Fibroblast of lung (primary cell): Measurements from ENCODE around the gene RABGGTB. TPM values are rescaled to one million over a fixed set of nuclear protein-coding genes. Genes with fewer than 3 reads are reported as not detected.
"Not testable (repeated sequence)": the region's sequence is repeated elsewhere in the genome, so short reads cannot be mapped to it uniquely, and the experiment has no call there.

Experiments used
- DNase-seq, 2 donors: peaks; one replicate each; pipeline versions ENCODE4 v3.0.0 to v3.0.0-alpha.2; 2010; ENCODE audit warnings: low read depth in 2 of 2
- H2AFZ ChIP-seq: 2 replicates; pipeline ENCODE4 v1.5.1; 2012; ENCODE audit warnings: low read length, control low read depth, inconsistent platforms
- H3K27ac ChIP-seq: 2 replicates; pipeline ENCODE4 v1.5.1; 2011; ENCODE audit warnings: low read length, control low read depth; ENCODE audit not compliant: insufficient read depth
- H3K27me3 ChIP-seq: 2 replicates; pipeline ENCODE4 v1.5.1; 2011; ENCODE audit warnings: mild to moderate bottlenecking, low read length; ENCODE audit not compliant: control insufficient read depth, insufficient read depth
- H3K36me3 ChIP-seq: 2 replicates; pipeline ENCODE4 v1.5.1; 2011; ENCODE audit warnings: low read length; ENCODE audit not compliant: control insufficient read depth, insufficient read depth
- H3K4me1 ChIP-seq: 2 replicates; pipeline ENCODE4 v1.5.1; 2011; ENCODE audit warnings: low read length; ENCODE audit not compliant: control insufficient read depth, insufficient read depth; ENCODE audit errors: extremely low read depth
- H3K4me2 ChIP-seq: 2 replicates; pipeline ENCODE4 v1.5.1; 2011; ENCODE audit warnings: low read length, control low read depth; ENCODE audit not compliant: insufficient read depth; ENCODE audit errors: extremely low read depth
- H3K4me3 ChIP-seq, 4 experiments: fragments of 200-600 bp in 1 of 4; sonication (generic) in 1 of 4; replicated peaks in 1 of 4; 2 replicates each; pipeline ENCODE4 v1.5.1; 2011 to 2016; ENCODE audit warnings: low read length in 4 of 4, low read depth in 3 of 4, mild to moderate bottlenecking in 3 of 4, control low read depth in 2 of 4, inconsistent platforms in 1 of 4, mixed read lengths in 1 of 4; ENCODE audit not compliant: insufficient read depth in 1 of 4; ENCODE audit errors: control extremely low read depth in 1 of 4
- H3K79me2 ChIP-seq: 2 replicates; pipeline ENCODE4 v1.5.1; 2012; ENCODE audit warnings: mild to moderate bottlenecking, low read length, inconsistent platforms; ENCODE audit not compliant: control insufficient read depth, insufficient read depth
- H3K9ac ChIP-seq: 2 replicates; pipeline ENCODE4 v1.5.1; 2011; ENCODE audit warnings: mild to moderate bottlenecking, low read length, control low read depth; ENCODE audit not compliant: insufficient read depth
- H3K9me3 ChIP-seq: 2 replicates; pipeline ENCODE4 v1.5.1; 2012; ENCODE audit warnings: low read depth, low read length; ENCODE audit not compliant: control insufficient read depth, insufficient read depth
- H4K20me1 ChIP-seq: 2 replicates; pipeline ENCODE4 v1.5.1; 2011; ENCODE audit warnings: low read length; ENCODE audit not compliant: control insufficient read depth, insufficient read depth; ENCODE audit errors: extremely low read depth
- EZH2 ChIP-seq: IDR thresholded peaks from 2 replicates; pipeline ENCODE4 v1.5.1; 2012; ENCODE audit warnings: low read length, control low read depth, mild to moderate bottlenecking; ENCODE audit errors: missing control alignments
- polyA plus RNA-seq, 2 donors: library from polyadenylated mRNA; depleted of rRNA in 1 of 2; stranded (reverse) in 1 of 2; unstranded in 1 of 2; fragments of >200 nt; gene quantifications; 2 replicates each; pipeline ENCODE4 v1.2.1, GENCODE V29; 2011 to 2012; ENCODE audit warnings: missing spikeins in 1 of 2
- total RNA-seq: library from RNA; depleted of rRNA; stranded (reverse); fragments of >200 nt; gene quantifications from 2 replicates; pipeline ENCODE4 v1.2.1, GENCODE V29; 2014
- TF ChIP-seq, protein P1 (sequence below), 2 donors: IDR thresholded peaks in 1 of 2; conservative IDR thresholded peaks in 1 of 2; 1 replicate in 1 of 2; 2 replicates in 1 of 2; pipeline ENCODE4 v1.5.1; 2011 to 2012; ENCODE audit warnings: low read length in 2 of 2, control low read depth in 1 of 2, inconsistent platforms in 1 of 2, low read depth in 1 of 2, mild to moderate bottlenecking in 1 of 2

RABGGTB gene
- total and polyA plus RNA-seq, 2 donors (not counting 1 experiment from before 2014, with no cell fraction given), result 83.2 to 87.5 TPM

DNA sequence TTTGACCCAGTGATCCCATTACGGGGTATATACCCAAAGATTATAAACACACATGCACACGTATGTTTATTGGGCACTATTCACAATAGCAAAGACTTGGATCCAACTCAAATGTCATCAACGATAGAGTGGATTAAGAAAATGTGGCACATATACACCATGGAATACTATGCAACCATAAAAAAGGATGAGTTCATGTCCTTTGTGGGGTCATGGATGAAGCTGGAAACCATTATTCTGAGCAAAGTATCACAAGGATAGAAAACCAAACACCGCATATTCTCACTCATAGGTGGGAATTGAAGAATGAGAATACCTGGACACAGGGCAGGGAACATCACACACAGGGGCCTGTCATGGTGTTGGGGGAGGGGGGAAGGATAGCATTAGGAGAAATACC is 2.1 kb upstream of the RABGGTB start:
- not testable (repeated sequence) for DNase-seq, H3K36me3 ChIP-seq, H3K4me3 ChIP-seq, H3K9ac ChIP-seq, H3K9me3 ChIP-seq, H2AFZ ChIP-seq, H3K4me1 ChIP-seq, H3K27me3 ChIP-seq, H4K20me1 ChIP-seq, H3K4me2 ChIP-seq, H3K27ac ChIP-seq
- peaks cover 29% of the 10 kb centered on the region for H3K79me2 ChIP-seq

DNA sequence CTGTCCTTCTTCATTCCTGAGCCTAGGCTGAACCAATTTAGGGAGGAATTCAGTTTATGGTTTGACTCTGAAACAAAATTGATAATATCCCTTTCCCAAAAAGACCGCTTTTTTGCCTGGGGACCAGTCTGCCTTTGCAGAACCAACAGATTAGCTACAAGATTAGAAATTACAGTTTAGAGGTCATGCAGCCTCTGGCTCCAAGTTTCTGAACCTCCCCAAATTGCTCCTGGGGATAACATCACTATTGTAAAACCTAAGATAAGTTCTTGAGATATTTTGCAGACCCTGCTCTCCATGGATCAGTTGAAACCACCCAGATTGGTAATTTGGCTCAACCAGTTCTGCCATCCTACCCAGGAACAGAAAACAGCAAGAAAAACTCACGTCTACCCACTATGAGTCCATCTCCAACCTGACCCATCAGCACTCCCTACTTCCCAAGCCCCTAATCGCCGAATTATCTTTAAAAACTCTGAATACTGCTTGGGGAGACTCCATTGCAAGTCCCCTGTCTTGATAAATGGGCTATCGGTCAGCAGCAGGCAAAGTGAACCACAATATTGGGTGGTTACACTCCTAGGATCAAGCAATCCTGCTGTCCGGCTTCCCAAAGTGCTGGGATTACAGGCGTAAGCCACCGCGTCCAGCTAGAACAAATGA is 605 bp upstream of the RABGGTB start:
- Histone ChIP-seq H3K9ac (peak overlapping the region; percentile 55), H2AFZ (peak overlapping the region; percentile 92), H3K79me2 (peaks cover 44% of the 10 kb centered on the region), H3K27me3 (no peaks in the 10 kb centered on the region), H4K20me1 (no peaks in the 10 kb centered on the region), H3K27ac (peak overlapping the region; percentile 88), H3K4me2 (peak overlapping the region; percentile 97), H3K36me3 (no peaks in the 10 kb centered on the region), H3K4me3 (peak overlapping the region; percentile 73 to 100 (median 80)), H3K9me3 (no peaks in the 10 kb centered on the region), H3K4me1 (peaks cover 2% of the 10 kb centered on the region)
- no peak for DNase-seq
- TF ChIP-seq EZH2, result no peak

DNA sequence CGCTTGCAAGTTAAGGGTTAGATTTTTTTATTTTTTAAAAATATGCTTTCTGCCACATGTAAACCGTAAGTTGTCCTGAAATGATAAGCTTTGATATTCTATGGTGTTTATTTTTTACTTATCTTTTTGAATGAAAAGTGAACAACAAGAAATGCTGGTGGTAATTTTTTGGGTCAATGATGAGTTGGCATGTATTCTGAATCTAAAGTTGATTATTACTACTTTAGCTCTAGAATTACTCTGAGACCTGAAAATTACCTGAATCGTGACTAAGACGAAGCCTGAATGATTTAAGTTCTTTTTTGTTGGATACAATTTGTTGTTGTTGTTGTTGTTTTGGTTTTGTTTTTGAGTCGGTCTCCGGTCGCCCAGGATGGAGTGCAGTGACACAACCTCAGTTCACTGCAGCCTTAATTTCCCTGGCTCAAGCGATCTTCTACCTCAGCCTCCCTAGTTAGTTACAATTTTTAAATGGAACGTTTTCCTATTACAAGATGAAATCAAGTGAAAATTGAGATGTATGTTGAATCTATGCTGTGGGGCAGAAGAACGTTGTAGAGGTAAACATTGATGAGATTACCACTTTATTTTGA is 941 bp downstream of the RABGGTB start:
- no peak overlapping the region for H2AFZ ChIP-seq
- peak overlapping the region; percentile 76 for H3K9ac ChIP-seq
- peaks cover 2% of the 10 kb centered on the region for H3K4me1 ChIP-seq
- DNase-seq, result no peak
- H4K20me1 ChIP-seq, result peaks cover 2% of the 10 kb centered on the region
- no peaks in the 10 kb centered on the region for H3K9me3 ChIP-seq
- H3K79me2 ChIP-seq, result peaks cover 56% of the 10 kb centered on the region
- no peaks in the 10 kb centered on the region for H3K27me3 ChIP-seq
- H3K4me2 ChIP-seq, result peak overlapping the region; percentile 44
- peak overlapping the region; percentile 88 for H3K27ac ChIP-seq
- peaks cover 2% of the 10 kb centered on the region for H3K36me3 ChIP-seq
- TF ChIP-seq, protein P1, sequence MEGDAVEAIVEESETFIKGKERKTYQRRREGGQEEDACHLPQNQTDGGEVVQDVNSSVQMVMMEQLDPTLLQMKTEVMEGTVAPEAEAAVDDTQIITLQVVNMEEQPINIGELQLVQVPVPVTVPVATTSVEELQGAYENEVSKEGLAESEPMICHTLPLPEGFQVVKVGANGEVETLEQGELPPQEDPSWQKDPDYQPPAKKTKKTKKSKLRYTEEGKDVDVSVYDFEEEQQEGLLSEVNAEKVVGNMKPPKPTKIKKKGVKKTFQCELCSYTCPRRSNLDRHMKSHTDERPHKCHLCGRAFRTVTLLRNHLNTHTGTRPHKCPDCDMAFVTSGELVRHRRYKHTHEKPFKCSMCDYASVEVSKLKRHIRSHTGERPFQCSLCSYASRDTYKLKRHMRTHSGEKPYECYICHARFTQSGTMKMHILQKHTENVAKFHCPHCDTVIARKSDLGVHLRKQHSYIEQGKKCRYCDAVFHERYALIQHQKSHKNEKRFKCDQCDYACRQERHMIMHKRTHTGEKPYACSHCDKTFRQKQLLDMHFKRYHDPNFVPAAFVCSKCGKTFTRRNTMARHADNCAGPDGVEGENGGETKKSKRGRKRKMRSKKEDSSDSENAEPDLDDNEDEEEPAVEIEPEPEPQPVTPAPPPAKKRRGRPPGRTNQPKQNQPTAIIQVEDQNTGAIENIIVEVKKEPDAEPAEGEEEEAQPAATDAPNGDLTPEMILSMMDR (conservative IDR thresholded peaks at IDR 0.05 in 1 of 2, IDR thresholded peaks at IDR 0.05 in 1 of 2; ENCODE audit: low read depth in 1 of 2, low read length in 2 of 2), result no peak
- TF ChIP-seq EZH2, result no peak
- peak overlapping the region; percentile 73 to 100 (median 80) for H3K4me3 ChIP-seq

DNA sequence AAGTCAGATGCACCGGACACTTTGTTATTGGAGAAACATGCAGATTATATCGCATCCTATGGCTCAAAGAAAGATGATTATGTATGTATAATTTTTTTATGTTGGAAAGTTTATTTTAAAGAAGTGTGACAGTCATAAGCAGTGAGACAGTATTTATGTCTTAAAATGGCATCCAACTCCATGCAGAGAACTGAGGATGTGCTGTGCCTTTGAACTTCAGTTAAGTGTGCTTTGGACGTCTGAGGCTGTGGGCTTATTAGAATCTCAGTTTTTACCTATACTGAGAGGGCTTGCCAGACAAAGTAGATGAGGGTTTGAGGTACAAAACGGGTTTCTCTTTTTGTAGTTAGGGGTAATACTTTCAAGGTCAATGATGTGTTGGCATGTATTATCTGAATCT is 1.5 kb downstream of the RABGGTB start:
- TF ChIP-seq, protein P1 (conservative IDR thresholded peaks at IDR 0.05 in 1 of 2, IDR thresholded peaks at IDR 0.05 in 1 of 2; ENCODE audit: low read depth in 1 of 2, low read length in 2 of 2), result no peak
- no peak for TF ChIP-seq EZH2
- Histone ChIP-seq H3K4me2 (peak overlapping the region; percentile 44), H3K79me2 (peaks cover 56% of the 10 kb centered on the region), H3K4me3 (peak overlapping the region; percentile 73 to 100 (median 80)), H3K4me1 (peaks cover 2% of the 10 kb centered on the region), H3K9me3 (no peaks in the 10 kb centered on the region), H2AFZ (no peak overlapping the region), H4K20me1 (peaks cover 2% of the 10 kb centered on the region), H3K9ac (no peak overlapping the region), H3K27me3 (no peaks in the 10 kb centered on the region), H3K36me3 (peaks cover 2% of the 10 kb centered on the region), H3K27ac (no peak overlapping the region)
- DNase-seq, result no peak
